ENCODE measurements around the gene GABRG1.

GABRG1 gene

GRCh38 chr4:46073778-46074177 is 50.1 kb downstream of the GABRG1 start:
- ChIA-PET CTCF (no interaction called here), POLR2A (no interaction called here)
- TF ChIP-seq CTCF (IDR thresholded peaks at IDR 0.05; ENCODE audit: control extremely low read depth, extremely low read depth, low read depth, missing control alignments): no peak
- no peak for DNase-seq (ENCODE audit: extremely low spot score)

DNA sequence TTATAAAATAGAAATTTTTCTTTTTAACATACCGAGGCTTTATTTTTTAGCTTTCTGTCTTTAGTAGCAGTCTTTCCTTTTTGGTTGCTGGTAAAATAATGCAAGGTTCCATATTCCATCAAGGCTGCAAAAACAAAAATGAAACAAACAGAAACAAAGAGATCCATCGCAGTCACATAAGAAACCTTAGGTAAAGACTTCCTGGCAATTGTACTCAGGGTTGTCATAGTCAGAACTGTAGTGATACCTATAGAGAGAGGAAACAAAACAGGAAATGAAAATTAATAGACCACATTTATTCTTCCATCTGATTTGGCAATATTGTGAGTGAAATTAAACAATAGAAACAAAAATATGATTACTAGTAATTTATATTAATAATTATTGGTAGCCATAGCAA is 72.5 kb downstream of the GABRG1 start:
- ChIA-PET POLR2A (no interaction called here), CTCF (no interaction called here)
- TF ChIP-seq CTCF (IDR thresholded peaks at IDR 0.05; ENCODE audit: control extremely low read depth, extremely low read depth, low read depth, missing control alignments): no peak
- no peak for DNase-seq (ENCODE audit: extremely low spot score)

GRCh38 chr4:46032056-46032455 is 91.8 kb downstream of the GABRG1 start:
- no peak for TF ChIP-seq CTCF (IDR thresholded peaks at IDR 0.05; ENCODE audit: control extremely low read depth, extremely low read depth, low read depth, missing control alignments)
- CTCF ChIA-PET: no interaction called here
- POLR2A ChIA-PET: no interaction called here
- no peak for DNase-seq (ENCODE audit: extremely low spot score)

- CTCF ChIA-PET: no interaction called here
- TF ChIP-seq CTCF (IDR thresholded peaks at IDR 0.05; ENCODE audit: control extremely low read depth, extremely low read depth, low read depth, missing control alignments): no peak
- POLR2A ChIA-PET: no interaction called here
- no peak for DNase-seq (ENCODE audit: extremely low spot score)
These were observed 107.5 kb downstream of the GABRG1 start for GRCh38 chr4:46016306-46016705.

DNA sequence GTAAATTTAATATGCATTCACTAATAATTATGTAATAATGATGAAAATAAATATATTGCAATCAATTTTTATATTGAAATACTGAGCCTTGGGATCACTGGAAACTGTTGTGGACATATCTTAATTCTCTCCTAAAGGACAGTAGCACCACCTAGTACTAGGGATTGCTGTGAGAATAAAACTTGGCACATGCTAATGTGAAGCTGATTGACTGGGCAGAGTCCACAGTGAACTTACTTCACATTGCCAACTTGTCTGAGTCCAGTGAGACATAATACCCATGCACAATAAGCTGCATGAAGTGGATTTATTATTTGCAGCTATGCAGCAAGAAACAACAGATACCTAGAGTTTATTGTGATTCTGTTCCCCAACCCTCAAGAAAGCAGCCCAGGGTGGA is 131.1 kb downstream of the GABRG1 start:
- POLR2A ChIA-PET: no interaction called here
- no peak for TF ChIP-seq CTCF (IDR thresholded peaks at IDR 0.05; ENCODE audit: control extremely low read depth, extremely low read depth, low read depth, missing control alignments)
- no peak for DNase-seq (ENCODE audit: extremely low spot score)
- CTCF ChIA-PET: interaction anchor here (1.4 to 2.4 kb wide), 3 partner anchors 8 to 18 kb away, joined by 3 to 7 read pairs (median 3); no protein-coding TSS in a partner anchor

DNA sequence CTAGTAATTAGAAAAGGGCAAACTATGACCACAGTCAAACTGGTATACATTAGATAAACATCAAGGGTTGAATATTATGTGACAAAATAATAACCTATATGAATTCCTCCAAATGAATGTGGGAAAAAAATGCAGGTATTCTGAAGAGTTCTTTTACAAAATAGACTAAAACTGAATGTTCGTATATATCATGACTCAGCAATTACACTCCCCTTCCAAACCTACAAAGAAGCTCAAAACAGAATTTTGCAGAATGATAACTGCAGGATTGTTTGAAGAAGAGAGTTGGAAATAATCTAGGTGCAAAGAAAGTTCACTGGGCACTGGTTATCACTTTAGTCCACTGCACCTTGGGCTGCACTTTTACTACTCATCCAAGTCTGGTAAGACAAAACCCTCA is 134.1 kb downstream of the GABRG1 start:
- no peak for TF ChIP-seq CTCF (IDR thresholded peaks at IDR 0.05; ENCODE audit: control extremely low read depth, extremely low read depth, low read depth, missing control alignments)
- DNase-seq (ENCODE audit: extremely low spot score): no peak
- ChIA-PET POLR2A (no interaction called here), CTCF (no interaction called here)

DNA sequence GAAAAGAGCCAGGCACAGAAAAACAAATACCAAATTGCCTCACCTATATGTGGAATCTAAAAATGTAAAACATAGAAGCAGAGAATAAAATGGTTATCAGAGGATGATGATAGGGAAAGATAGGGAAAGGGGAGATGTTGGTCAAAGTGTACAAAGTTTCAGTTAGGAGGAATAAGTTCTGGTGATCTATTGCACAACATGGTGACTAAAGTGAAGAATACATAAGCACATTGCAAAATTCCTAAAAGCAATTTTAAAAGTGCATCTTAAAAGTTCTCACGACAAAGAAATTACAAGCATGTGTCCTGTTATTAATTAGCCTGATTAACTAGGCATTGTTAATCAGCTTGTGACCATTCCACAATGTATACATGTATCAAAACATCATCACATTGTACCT is 136.0 kb downstream of the GABRG1 start:
- TF ChIP-seq CTCF (IDR thresholded peaks at IDR 0.05; ENCODE audit: control extremely low read depth, extremely low read depth, low read depth, missing control alignments): no peak
- ChIA-PET POLR2A (no interaction called here), CTCF (no interaction called here)
- no peak for DNase-seq (ENCODE audit: extremely low spot score)
